GM19463 (cell line): ENCODE measurements around the gene TMEM238L.

Source experiments
- ATAC-seq: cut with Tn5 transposase; IDR thresholded peaks from one replicate; pipeline ENCODE4 v1.9.1; 2021; ENCODE audit warnings: mild to moderate bottlenecking, moderate library complexity; ENCODE audit not compliant: unreplicated experiment

Gene TMEM238L

GRCh38 chr17:10775740-10776356 lies 28.1 kb downstream of the TMEM238L start:
- no peak for ATAC-seq

- ATAC-seq, result no peak
These were observed 28.8 kb downstream of the TMEM238L start for GRCh38 chr17:10775058-10775457.

- ATAC-seq, result no peak
These were observed 30.5 kb downstream of the TMEM238L start for GRCh38 chr17:10773391-10773790.

- ATAC-seq, result no peak
These were observed 31.2 kb downstream of the TMEM238L start for GRCh38 chr17:10772425-10773380.

GRCh38 chr17:10771148-10771547 lies 32.8 kb downstream of the TMEM238L start:
- no peak for ATAC-seq

GRCh38 chr17:10769840-10770239 lies 34.1 kb downstream of the TMEM238L start:
- ATAC-seq, result no peak

- ATAC-seq, result no peak
These were observed 35.1 kb downstream of the TMEM238L start for GRCh38 chr17:10768750-10769251.

GRCh38 chr17:10767232-10767631 lies 36.7 kb downstream of the TMEM238L start:
- no peak for ATAC-seq

- no peak for ATAC-seq
These were observed 41.9 kb downstream of the TMEM238L start for GRCh38 chr17:10762037-10762436.

GRCh38 chr17:10761281-10761680 lies 42.6 kb downstream of the TMEM238L start:
- no peak for ATAC-seq

- no peak for ATAC-seq
These were observed 45.8 kb downstream of the TMEM238L start for GRCh38 chr17:10758062-10758461.

- ATAC-seq, result no peak
These were observed 46.3 kb downstream of the TMEM238L start for GRCh38 chr17:10757647-10758046.

- ATAC-seq, result no peak
These were observed 46.8 kb downstream of the TMEM238L start for GRCh38 chr17:10757067-10757466.

- ATAC-seq, result no peak
These were observed 47.3 kb downstream of the TMEM238L start for GRCh38 chr17:10756619-10757018.

- no peak for ATAC-seq
These were observed 47.7 kb downstream of the TMEM238L start for GRCh38 chr17:10756185-10756584.

GRCh38 chr17:10755592-10756127 lies 48.2 kb downstream of the TMEM238L start:
- no peak for ATAC-seq

GRCh38 chr17:10754861-10755591 lies 48.9 kb downstream of the TMEM238L start:
- ATAC-seq, result no peak

- no peak for ATAC-seq
These were observed 49.8 kb downstream of the TMEM238L start for GRCh38 chr17:10754109-10754508.

- ATAC-seq, result no peak
These were observed 51.2 kb downstream of the TMEM238L start for GRCh38 chr17:10752696-10753095.

GRCh38 chr17:10751563-10751962 lies 52.3 kb downstream of the TMEM238L start:
- no peak for ATAC-seq

- no peak for ATAC-seq
These were observed 53.7 kb downstream of the TMEM238L start for GRCh38 chr17:10750210-10750609.
